Endothelial cell of umbilical vein (primary cell): ENCODE measurements around the gene SMPX. TPM values are rescaled to one million over a fixed set of nuclear protein-coding genes. Genes with fewer than 3 reads are reported as not detected.

Experiments
- BruUV-seq: library from RNA; stranded (reverse); fragments of 400-500 nt; replicated peaks from 2 replicates; lab custom pipeline; 2021; lab: Mats Ljungman, UMichigan
- CTCF ChIA-PET: fragments of 300-600, 350-600 bp; sonication (Branson Sonifier 250); formaldehyde crosslinking; loops from one replicate; lab custom pipeline; 2021; ENCODE audit warnings: antibody characterized with exemption, inconsistent platforms; lab: Charles Lee
- POLR2A ChIA-PET: fragments of 300-600, 350-600 bp; sonication (Branson Sonifier 250); formaldehyde crosslinking; loops from one replicate; lab custom pipeline; 2021; ENCODE audit warnings: antibody characterized with exemption, inconsistent platforms; lab: Charles Lee
- DNase-seq: peaks from one replicate; pipeline ENCODE4 v3.0.0-alpha.2; 2011; ENCODE audit warnings: low read depth, low spot score
- FAIRE-seq: peaks from 2 replicates; lab custom pipeline; 2011; peaks lifted over from hg19 to GRCh38; lab: Jason Lieb, UNC
- H2AFZ ChIP-seq: 2 replicates; pipeline ENCODE4 v1.6.0; 2012; ENCODE audit warnings: low read depth, low read length, control low read depth, inconsistent platforms
- H3K27ac ChIP-seq: 2 replicates; pipeline ENCODE4 v1.5.1; 2011; ENCODE audit warnings: low read depth, mild to moderate bottlenecking, control low read depth, low read length, moderate library complexity; ENCODE audit not compliant: insufficient read depth
- H3K27me3 ChIP-seq, 2 experiments: 2 replicates each; pipeline versions ENCODE4 v1.6.0 to v1.6.1; 2011; ENCODE audit warnings: low read length in 2 of 2, mixed read lengths in 1 of 2; ENCODE audit not compliant: control insufficient read depth in 2 of 2, insufficient read depth in 2 of 2
- H3K36me3 ChIP-seq, 2 experiments: 2 replicates in 1 of 2; 3 replicates in 1 of 2; pipeline ENCODE4 v1.5.1; 2011; ENCODE audit warnings: low read length in 2 of 2, mild to moderate bottlenecking in 1 of 2, moderate library complexity in 1 of 2; ENCODE audit not compliant: control insufficient read depth in 2 of 2, insufficient read depth in 2 of 2; ENCODE audit errors: extremely low read depth in 1 of 2
- H3K4me1 ChIP-seq: 3 replicates; pipeline ENCODE4 v1.5.1; 2011; ENCODE audit warnings: mild to moderate bottlenecking, low read length; ENCODE audit not compliant: control insufficient read depth, insufficient read depth; ENCODE audit errors: extremely low read depth
- H3K4me2 ChIP-seq: 2 replicates; pipeline ENCODE4 v1.6.1; 2011; ENCODE audit warnings: low read length, control low read depth, mixed read lengths; ENCODE audit not compliant: insufficient read depth
- H3K4me3 ChIP-seq, 3 experiments: fragments of 200-600 bp in 1 of 3; sonication (generic), shearing (Covaris generic) in 1 of 3; replicated peaks in 1 of 3; 2 replicates each; pipeline ENCODE4 v1.5.1; 2011 to 2016; ENCODE audit warnings: control low read depth in 3 of 3, low read length in 3 of 3, mild to moderate bottlenecking in 2 of 3, inconsistent platforms in 1 of 3, low read depth in 1 of 3, moderate library complexity in 1 of 3; ENCODE audit not compliant: insufficient read depth in 1 of 3
- H3K79me2 ChIP-seq: 2 replicates; pipeline ENCODE4 v1.6.0; 2012; ENCODE audit warnings: low read length, inconsistent platforms; ENCODE audit not compliant: control insufficient read depth, insufficient read depth
- H3K9ac ChIP-seq: replicated peaks from 2 replicates; pipeline ENCODE3; 2011; ENCODE audit warnings: low read length, control low read depth; ENCODE audit not compliant: insufficient read depth; ENCODE audit errors: extremely low read depth
- H3K9me1 ChIP-seq: replicated peaks from 3 replicates; pipeline ENCODE4 v1.6.0; 2011; ENCODE audit warnings: mild to moderate bottlenecking, low read length; ENCODE audit not compliant: control insufficient read depth, insufficient read depth; ENCODE audit errors: extremely low read depth
- H3K9me3 ChIP-seq: replicated peaks from 2 replicates; pipeline ENCODE4 v1.5.1; 2012; ENCODE audit warnings: low read length, inconsistent platforms; ENCODE audit not compliant: control insufficient read depth, insufficient read depth
- H4K20me1 ChIP-seq: replicated peaks from 2 replicates; pipeline ENCODE3; 2011; ENCODE audit warnings: mild to moderate bottlenecking, low read length; ENCODE audit not compliant: control insufficient read depth, insufficient read depth; ENCODE audit errors: extremely low read depth
- EZH2 ChIP-seq: IDR thresholded peaks from 2 replicates; pipeline ENCODE4 v1.6.1; 2012; ENCODE audit warnings: borderline replicate concordance, low read depth, mild to moderate bottlenecking, moderate library complexity, low read length, inconsistent platforms; ENCODE audit not compliant: severe bottlenecking
- MAX ChIP-seq: IDR thresholded peaks from 2 replicates; pipeline ENCODE4 v1.6.1; 2011; ENCODE audit not compliant: insufficient read depth, insufficient read length
- POLR2A ChIP-seq: IDR thresholded peaks from 2 replicates; pipeline ENCODE4 v1.6.1; 2012; ENCODE audit warnings: low read depth, mild to moderate bottlenecking, control low read depth, low read length
- POLR2AphosphoS5 ChIP-seq: IDR thresholded peaks from 2 replicates; pipeline ENCODE4 v1.6.1; 2012; ENCODE audit warnings: low read depth, mild to moderate bottlenecking, control low read depth, low read length, moderate library complexity; ENCODE audit not compliant: insufficient read depth
- dilution Hi-C: fragments of 300-500 bp; cut with MboI; formaldehyde crosslinking; loops from one replicate; pipeline ENCODE4 v1.15.0; 2019; ENCODE audit warnings: low sequenced_read_pairs; ENCODE audit not compliant: extremely low pct_ligation_motif_present
- intact Hi-C: fragments of 100-400 bp; cut with micrococcal nuclease; formaldehyde crosslinking; loops from one replicate; pipeline ENCODE4 v1.10.0; 2022
- polyA plus RNA-seq, 4 experiments: library from polyadenylated mRNA; depleted of rRNA in 3 of 4; stranded (reverse) in 3 of 4; unstranded in 1 of 4; fragments of >200 nt; gene quantifications; 2 replicates each; pipeline versions ENCODE4 v1.2.1 to v1.2.3, GENCODE V29; 2011 to 2012; ENCODE audit warnings: missing spikeins in 1 of 4
- total RNA-seq: library from RNA; stranded (reverse); gene quantifications from 2 replicates; pipeline ENCODE4 v1.2.3, GENCODE V29; 2021

Gene SMPX
- total and polyA plus RNA-seq, 2 donors (not counting 3 experiments of a cell fraction or from before 2014, with no cell fraction given), result not detected

DNA sequence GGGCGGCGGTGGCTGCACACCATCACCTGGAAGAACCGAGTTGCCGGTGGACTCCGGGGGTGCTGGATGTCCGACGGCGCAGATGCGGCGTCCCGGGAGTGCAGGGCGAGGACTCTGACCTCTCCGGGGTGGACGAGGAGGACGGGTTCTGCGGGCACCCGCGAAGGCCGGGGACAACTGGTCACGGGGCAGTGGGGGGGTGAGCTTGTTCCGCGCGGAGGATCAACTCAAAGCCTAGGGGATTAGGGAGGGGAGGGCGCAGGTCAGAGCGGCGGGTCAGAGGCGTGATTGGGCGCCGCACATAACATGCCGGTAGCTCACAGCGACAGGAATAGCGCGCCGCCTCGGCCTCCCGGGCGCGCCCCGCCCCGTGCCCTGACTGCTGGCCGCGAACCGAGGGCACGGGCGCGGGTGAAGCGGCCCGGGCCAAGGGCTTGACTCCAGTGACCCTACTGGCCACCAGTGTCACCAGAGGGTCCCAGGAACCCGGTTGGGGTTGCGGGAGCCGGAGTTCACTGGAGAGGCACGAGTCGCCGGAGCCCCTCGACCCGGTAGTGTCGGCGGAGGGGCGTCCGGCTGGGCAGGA lies 99.7 kb downstream of the SMPX start, which contains the start of gene KLHL34:
KLHL34 (minus strand) TSS at position 179 of the 586 bp plus-strand sequence. CDS start 542 bp downstream, outside the sequence.
- no peak within 1 kb of the TSS for H3K4me2 ChIP-seq
- no TSS peak for BruUV-seq
- ChIA-PET CTCF (no interaction called here), POLR2A (no interaction called here)
- dilution Hi-C loops, result no loop called here
- FAIRE-seq (no peak), DNase-seq (no peak)
- no peak within 1 kb of the TSS for H3K27ac ChIP-seq
- no peaks in the 10 kb centered on the region for H4K20me1 ChIP-seq
- no peak within 1 kb of the TSS for H2AFZ ChIP-seq
- no peaks in the 10 kb centered on the region for H3K4me1 ChIP-seq
- no peak within 1 kb of the TSS for H3K4me3 ChIP-seq
- no peak within 1 kb of the TSS for H3K9ac ChIP-seq
- no peaks in the 10 kb centered on the region for H3K9me3 ChIP-seq
- H3K36me3 ChIP-seq, result no peaks in the 10 kb centered on the region
- H3K9me1 ChIP-seq, result no peaks in the 10 kb centered on the region
- intact Hi-C loops, result no loop called here
- TF ChIP-seq POLR2AphosphoS5 (no peak), EZH2 (peak; percentile 55)
- H3K27me3 ChIP-seq, result peaks cover 12 to 18% of the 10 kb centered on the region in 2 experiments
- no peaks in the 10 kb centered on the region for H3K79me2 ChIP-seq

GRCh38 chrX:21657318-21658151 lies 100.4 kb downstream of the SMPX start:
- no peak overlapping the region for H3K9ac ChIP-seq
- no peak overlapping the region for H3K4me2 ChIP-seq
- H3K9me1 ChIP-seq, result no peaks in the 10 kb centered on the region
- no peaks in the 10 kb centered on the region for H3K4me1 ChIP-seq
- TF ChIP-seq MAX (no peak), POLR2A (no peak), EZH2 (peak; percentile 1), POLR2AphosphoS5 (no peak)
- CTCF ChIA-PET, result no interaction called here
- no peak overlapping the region for H2AFZ ChIP-seq
- FAIRE-seq, result no peak
- no TSS peak for BruUV-seq
- H3K27me3 ChIP-seq, result peaks cover 12 to 18% of the 10 kb centered on the region in 2 experiments
- intact Hi-C loops (no loop called here), dilution Hi-C loops (no loop called here)
- no peaks in the 10 kb centered on the region for H3K79me2 ChIP-seq
- H4K20me1 ChIP-seq, result no peaks in the 10 kb centered on the region
- POLR2A ChIA-PET, result no interaction called here
- no peak for DNase-seq
- H3K36me3 ChIP-seq, result no peaks in the 10 kb centered on the region
- H3K27ac ChIP-seq, result no peak overlapping the region
- H3K4me3 ChIP-seq, result no peak overlapping the region
- H3K9me3 ChIP-seq, result no peaks in the 10 kb centered on the region
